IPS DF 6.9 (cell line): Measurements from ENCODE around the gene TENT5C.

Experiments
- DNase-seq: peaks from one replicate; pipeline ENCODE4 v3.0.0-alpha.2; 2013; ENCODE audit warnings: low read depth, low spot score
- H3K27ac ChIP-seq: one replicate; pipeline ENCODE4 v1.5.1; 2013; ENCODE audit warnings: low read length, control low read depth
- H3K27me3 ChIP-seq: 2 replicates; pipeline ENCODE4 v1.6.1; 2013; ENCODE audit warnings: mild to moderate bottlenecking, low read length; ENCODE audit not compliant: control insufficient read depth, insufficient read depth
- H3K36me3 ChIP-seq: 2 replicates; pipeline ENCODE4 v1.6.1; 2013; ENCODE audit warnings: low read length; ENCODE audit not compliant: control insufficient read depth, insufficient read depth
- H3K4me1 ChIP-seq: 2 replicates; pipeline ENCODE4 v1.6.1; 2013; ENCODE audit warnings: low read length; ENCODE audit not compliant: control insufficient read depth, insufficient read depth
- H3K4me3 ChIP-seq: 2 replicates; pipeline ENCODE4 v1.5.1; 2013; ENCODE audit warnings: mild to moderate bottlenecking, low read length
- H3K9me3 ChIP-seq: 2 replicates; pipeline ENCODE4 v1.6.1; 2013; ENCODE audit warnings: low read length, inconsistent platforms; ENCODE audit not compliant: control insufficient read depth, insufficient read depth
- WGBS: extraction: QIAGEN DNeasy Blood & Tissue Kit; methylation state at CpG from one replicate; pipeline ENCODE4 v1.1.7; 2013; ENCODE audit warnings: mixed read lengths, missing lambda C conversion rate; ENCODE audit not compliant: insufficient read length, insufficient coverage; 5-methylcytosine and 5-hydroxymethylcytosine counted together

Gene TENT5C

DNA sequence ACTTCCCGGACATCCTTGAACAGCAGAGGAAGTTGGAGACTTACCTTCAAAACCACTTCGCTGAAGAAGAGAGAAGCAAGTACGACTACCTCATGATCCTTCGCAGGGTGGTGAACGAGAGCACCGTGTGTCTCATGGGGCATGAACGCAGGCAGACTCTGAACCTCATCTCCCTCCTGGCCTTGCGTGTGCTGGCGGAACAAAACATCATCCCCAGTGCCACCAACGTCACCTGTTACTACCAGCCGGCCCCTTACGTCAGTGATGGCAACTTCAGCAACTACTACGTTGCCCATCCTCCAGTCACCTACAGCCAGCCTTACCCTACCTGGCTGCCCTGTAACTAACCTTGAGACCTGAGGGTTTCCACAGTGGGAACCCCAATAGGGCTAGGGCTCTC, 17.9 kb downstream of the TENT5C start:
- no CpG with 5 or more reads among the region's 13 CpGs for WGBS
- Histone ChIP-seq H3K36me3 (no peaks in the 10 kb centered on the region), H3K27me3 (no peaks in the 10 kb centered on the region), H3K4me3 (no peak overlapping the region), H3K27ac (no peak overlapping the region), H3K9me3 (no peaks in the 10 kb centered on the region), H3K4me1 (no peaks in the 10 kb centered on the region)
- no peak for DNase-seq

- no peaks in the 10 kb centered on the region for H3K27me3 ChIP-seq
- DNase-seq: no peak
- H3K4me1 ChIP-seq: 0 out of 2 replicates have a peak, but pooled peaks cover 2% of the 10 kb centered on the region
- no peak overlapping the region for H3K27ac ChIP-seq
- no peaks in the 10 kb centered on the region for H3K9me3 ChIP-seq
- no CpG with 5 or more reads among the region's 6 CpGs for WGBS
- no peaks in the 10 kb centered on the region for H3K36me3 ChIP-seq
- H3K4me3 ChIP-seq: no peak overlapping the region
Observed at GRCh38 chr1:117627546-117628130, 21.8 kb downstream of the TENT5C start.

GRCh38 chr1:117628343-117628742, 22.5 kb downstream of the TENT5C start:
- H3K27me3 ChIP-seq: no peaks in the 10 kb centered on the region
- no peak for DNase-seq
- H3K36me3 ChIP-seq: no peaks in the 10 kb centered on the region
- no peaks in the 10 kb centered on the region for H3K9me3 ChIP-seq
- WGBS: no CpG with 5 or more reads among the region's 3 CpGs
- H3K4me1 ChIP-seq: 0 out of 2 replicates have a peak, but pooled peaks cover 2% of the 10 kb centered on the region
- H3K27ac ChIP-seq: no peak overlapping the region
- no peak overlapping the region for H3K4me3 ChIP-seq

DNA sequence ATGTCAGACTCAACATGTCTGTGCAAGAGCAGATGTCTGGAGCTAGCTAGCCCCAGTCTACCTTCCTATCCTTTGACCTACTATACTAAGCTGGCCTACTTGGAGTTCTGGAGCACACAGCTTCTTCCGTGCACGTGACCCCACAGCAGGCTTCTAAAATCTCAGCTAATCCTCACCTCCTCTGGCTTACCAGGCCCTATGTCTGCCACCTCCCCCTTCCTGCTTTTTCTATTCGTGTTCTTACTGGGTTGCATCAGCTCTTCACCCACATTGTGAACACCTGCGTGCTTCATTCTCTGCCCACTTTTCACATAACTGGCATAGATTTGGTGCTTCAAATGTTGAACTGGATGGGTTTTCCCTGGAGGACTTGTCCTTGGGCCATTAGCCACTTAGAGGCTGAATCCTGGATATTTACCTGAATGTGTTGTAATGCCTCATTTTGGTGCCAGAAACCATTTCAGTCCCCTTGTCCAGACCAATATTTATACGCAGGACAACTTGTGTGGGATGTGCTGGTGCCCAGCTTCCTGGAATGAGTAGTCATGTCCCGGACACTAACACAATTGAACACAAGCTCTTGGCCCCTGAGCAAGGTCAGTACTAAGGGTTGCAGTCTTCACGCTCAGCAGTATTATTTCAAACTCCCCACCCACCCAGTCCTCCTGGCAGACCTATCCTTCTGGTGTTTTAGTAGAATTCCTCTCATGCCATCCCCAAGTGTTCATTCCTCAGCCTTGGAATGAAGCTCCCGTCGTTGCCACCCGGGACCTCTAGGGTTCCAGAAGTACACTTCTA, 24.0 kb downstream of the TENT5C start:
- Histone ChIP-seq H3K4me3 (no peak overlapping the region), H3K9me3 (no peaks in the 10 kb centered on the region), H3K4me1 (peaks cover 4% of the 10 kb centered on the region; the same call in 1 of the 2 replicates), H3K27ac (no peak overlapping the region), H3K36me3 (no peaks in the 10 kb centered on the region), H3K27me3 (no peaks in the 10 kb centered on the region)
- no CpG with 5 or more reads among the region's 10 CpGs for WGBS
- DNase-seq: no peak

- no peaks in the 10 kb centered on the region for H3K9me3 ChIP-seq
- H3K4me1 ChIP-seq: peaks cover 4% of the 10 kb centered on the region; the same call in 1 of the 2 replicates
- H3K36me3 ChIP-seq: no peaks in the 10 kb centered on the region
- WGBS: no CpG with 5 or more reads among the region's 15 CpGs
- H3K4me3 ChIP-seq: no peak overlapping the region
- H3K27ac ChIP-seq: no peak overlapping the region
- no peaks in the 10 kb centered on the region for H3K27me3 ChIP-seq
- DNase-seq: no peak
Observed at GRCh38 chr1:117630423-117630998, 24.7 kb downstream of the TENT5C start.

- no peaks in the 10 kb centered on the region for H3K9me3 ChIP-seq
- H3K27ac ChIP-seq: no peak overlapping the region
- no CpG with 5 or more reads among the region's 7 CpGs for WGBS
- H3K27me3 ChIP-seq: no peaks in the 10 kb centered on the region
- no peak overlapping the region for H3K4me3 ChIP-seq
- H3K4me1 ChIP-seq: peaks cover 4% of the 10 kb centered on the region; the same call in 1 of the 2 replicates
- DNase-seq: no peak
- H3K36me3 ChIP-seq: no peaks in the 10 kb centered on the region
Observed at GRCh38 chr1:117631359-117632160, 25.7 kb downstream of the TENT5C start.

DNA sequence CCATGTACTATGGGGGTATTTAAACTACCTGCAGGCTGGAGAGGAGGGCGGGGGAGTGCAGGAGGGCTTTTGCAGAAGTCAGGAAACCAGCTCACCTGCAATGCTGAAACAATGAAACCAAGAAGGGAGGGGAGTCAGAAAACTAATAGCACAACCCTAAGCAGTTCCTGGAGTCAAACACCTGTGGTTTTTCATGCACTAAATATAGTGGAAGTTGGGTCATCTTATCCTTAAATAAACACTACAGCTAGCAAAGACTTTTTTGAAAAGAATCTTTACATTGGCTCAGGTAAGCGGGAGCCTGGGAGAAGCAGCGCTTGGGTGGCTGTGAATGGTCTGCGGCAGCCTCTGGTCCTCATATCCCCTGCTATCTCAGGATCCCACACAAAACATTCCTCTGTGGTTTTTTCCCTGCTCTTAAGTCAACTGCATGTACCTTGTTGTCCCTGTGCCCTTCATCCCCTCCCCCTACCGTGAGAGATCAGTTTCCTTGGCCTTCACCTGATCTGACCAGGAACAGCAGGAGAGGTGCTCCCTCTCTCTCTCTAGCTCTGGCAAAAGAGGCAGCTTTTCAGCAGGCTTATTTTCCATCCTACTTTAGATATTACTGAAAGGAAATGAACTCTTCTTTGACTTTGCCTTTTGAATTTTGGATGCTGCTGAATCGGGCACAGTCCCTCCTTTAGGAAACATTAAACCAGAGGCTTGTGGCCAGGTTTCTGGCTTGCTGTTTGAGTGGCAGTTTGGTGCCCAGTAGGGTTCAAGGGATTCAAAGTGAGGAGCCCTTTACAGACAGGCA, 26.6 kb downstream of the TENT5C start:
- H3K9me3 ChIP-seq: no peaks in the 10 kb centered on the region
- DNase-seq: no peak
- no peaks in the 10 kb centered on the region for H3K27me3 ChIP-seq
- H3K27ac ChIP-seq: no peak overlapping the region
- peaks cover 4% of the 10 kb centered on the region; the same call in 1 of the 2 replicates for H3K4me1 ChIP-seq
- H3K4me3 ChIP-seq: no peak overlapping the region
- WGBS: no CpG with 5 or more reads among the region's 6 CpGs
- no peaks in the 10 kb centered on the region for H3K36me3 ChIP-seq

DNA sequence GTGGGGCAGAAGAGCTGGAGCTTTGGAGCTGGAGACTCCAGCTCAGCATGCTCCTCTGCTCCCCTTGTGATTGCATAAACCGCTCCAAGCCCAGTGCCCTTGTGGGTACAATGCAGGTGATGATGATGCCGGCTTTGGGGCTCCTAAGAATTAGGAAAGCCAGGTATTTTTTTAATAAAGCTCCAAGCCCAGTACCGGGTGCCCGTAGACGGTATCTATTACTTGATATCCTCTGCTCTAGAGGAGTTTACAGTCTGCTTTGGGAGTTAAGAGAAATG, 27.2 kb downstream of the TENT5C start:
- WGBS: no CpG with 5 or more reads among the region's 5 CpGs
- H3K4me3 ChIP-seq: no peak overlapping the region
- H3K36me3 ChIP-seq: no peaks in the 10 kb centered on the region
- no peaks in the 10 kb centered on the region for H3K9me3 ChIP-seq
- no peaks in the 10 kb centered on the region for H3K27me3 ChIP-seq
- H3K4me1 ChIP-seq: peaks cover 4% of the 10 kb centered on the region; the same call in 1 of the 2 replicates
- no peak overlapping the region for H3K27ac ChIP-seq
- DNase-seq: no peak

GRCh38 chr1:117633423-117633822, 27.6 kb downstream of the TENT5C start:
- no peak overlapping the region for H3K27ac ChIP-seq
- H3K9me3 ChIP-seq: no peaks in the 10 kb centered on the region
- H3K36me3 ChIP-seq: no peaks in the 10 kb centered on the region
- H3K4me1 ChIP-seq: peaks cover 4% of the 10 kb centered on the region; the same call in 1 of the 2 replicates
- no CpG with 5 or more reads among the region's 7 CpGs for WGBS
- no peaks in the 10 kb centered on the region for H3K27me3 ChIP-seq
- DNase-seq: no peak
- H3K4me3 ChIP-seq: no peak overlapping the region

- peaks cover 4% of the 10 kb centered on the region; the same call in 1 of the 2 replicates for H3K4me1 ChIP-seq
Observed at GRCh38 chr1:117633936-117634335, 28.1 kb downstream of the TENT5C start.

More at GRCh38 chr1:117633936-117634335, 28.1 kb downstream of the TENT5C start:
- H3K27me3 ChIP-seq: no peaks in the 10 kb centered on the region
- no CpG with 5 or more reads among the region's 5 CpGs for WGBS
- no peak for DNase-seq
- H3K27ac ChIP-seq: no peak overlapping the region
- no peaks in the 10 kb centered on the region for H3K36me3 ChIP-seq
- no peaks in the 10 kb centered on the region for H3K9me3 ChIP-seq
- no peak overlapping the region for H3K4me3 ChIP-seq
